Retinal pigment epithelial cell (primary cell): ENCODE measurements around the gene OTX1.

Experiments
- DNase-seq: peaks from one replicate; pipeline ENCODE4 v3.0.0-alpha.2; 2010; ENCODE audit warnings: low read depth
- H3K4me3 ChIP-seq: 2 replicates; pipeline ENCODE4 v1.5.1; 2011; ENCODE audit warnings: mild to moderate bottlenecking, low read length, control low read depth, moderate library complexity
- TF ChIP-seq, protein P1 (sequence below): conservative IDR thresholded peaks from 2 replicates; pipeline ENCODE4 v1.5.1; 2011; ENCODE audit warnings: low read depth, low read length, control low read depth, inconsistent platforms

The OTX1 gene

DNA sequence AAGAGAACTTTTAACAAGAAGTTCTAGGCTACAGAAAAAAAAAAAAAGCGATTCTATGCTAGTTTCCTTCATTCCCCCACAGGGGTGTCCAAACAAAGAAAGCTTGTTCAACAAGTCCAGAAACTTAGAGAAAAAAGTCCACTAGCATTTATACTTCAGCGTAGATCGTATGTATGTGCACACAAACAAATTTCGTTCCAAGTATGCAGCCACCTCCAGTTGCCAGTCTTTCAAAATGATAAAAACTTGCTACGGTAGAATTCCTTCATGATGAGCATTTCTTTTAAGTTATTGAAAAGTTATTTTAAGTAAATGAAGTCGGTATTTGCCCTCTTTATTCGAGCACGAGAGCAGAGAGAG, 3.7 kb upstream of the OTX1 start:
- TF ChIP-seq, protein P1, sequence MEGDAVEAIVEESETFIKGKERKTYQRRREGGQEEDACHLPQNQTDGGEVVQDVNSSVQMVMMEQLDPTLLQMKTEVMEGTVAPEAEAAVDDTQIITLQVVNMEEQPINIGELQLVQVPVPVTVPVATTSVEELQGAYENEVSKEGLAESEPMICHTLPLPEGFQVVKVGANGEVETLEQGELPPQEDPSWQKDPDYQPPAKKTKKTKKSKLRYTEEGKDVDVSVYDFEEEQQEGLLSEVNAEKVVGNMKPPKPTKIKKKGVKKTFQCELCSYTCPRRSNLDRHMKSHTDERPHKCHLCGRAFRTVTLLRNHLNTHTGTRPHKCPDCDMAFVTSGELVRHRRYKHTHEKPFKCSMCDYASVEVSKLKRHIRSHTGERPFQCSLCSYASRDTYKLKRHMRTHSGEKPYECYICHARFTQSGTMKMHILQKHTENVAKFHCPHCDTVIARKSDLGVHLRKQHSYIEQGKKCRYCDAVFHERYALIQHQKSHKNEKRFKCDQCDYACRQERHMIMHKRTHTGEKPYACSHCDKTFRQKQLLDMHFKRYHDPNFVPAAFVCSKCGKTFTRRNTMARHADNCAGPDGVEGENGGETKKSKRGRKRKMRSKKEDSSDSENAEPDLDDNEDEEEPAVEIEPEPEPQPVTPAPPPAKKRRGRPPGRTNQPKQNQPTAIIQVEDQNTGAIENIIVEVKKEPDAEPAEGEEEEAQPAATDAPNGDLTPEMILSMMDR, result no peak
- DNase-seq, result no peak
- H3K4me3 ChIP-seq, result peak overlapping the region; percentile 91

DNA sequence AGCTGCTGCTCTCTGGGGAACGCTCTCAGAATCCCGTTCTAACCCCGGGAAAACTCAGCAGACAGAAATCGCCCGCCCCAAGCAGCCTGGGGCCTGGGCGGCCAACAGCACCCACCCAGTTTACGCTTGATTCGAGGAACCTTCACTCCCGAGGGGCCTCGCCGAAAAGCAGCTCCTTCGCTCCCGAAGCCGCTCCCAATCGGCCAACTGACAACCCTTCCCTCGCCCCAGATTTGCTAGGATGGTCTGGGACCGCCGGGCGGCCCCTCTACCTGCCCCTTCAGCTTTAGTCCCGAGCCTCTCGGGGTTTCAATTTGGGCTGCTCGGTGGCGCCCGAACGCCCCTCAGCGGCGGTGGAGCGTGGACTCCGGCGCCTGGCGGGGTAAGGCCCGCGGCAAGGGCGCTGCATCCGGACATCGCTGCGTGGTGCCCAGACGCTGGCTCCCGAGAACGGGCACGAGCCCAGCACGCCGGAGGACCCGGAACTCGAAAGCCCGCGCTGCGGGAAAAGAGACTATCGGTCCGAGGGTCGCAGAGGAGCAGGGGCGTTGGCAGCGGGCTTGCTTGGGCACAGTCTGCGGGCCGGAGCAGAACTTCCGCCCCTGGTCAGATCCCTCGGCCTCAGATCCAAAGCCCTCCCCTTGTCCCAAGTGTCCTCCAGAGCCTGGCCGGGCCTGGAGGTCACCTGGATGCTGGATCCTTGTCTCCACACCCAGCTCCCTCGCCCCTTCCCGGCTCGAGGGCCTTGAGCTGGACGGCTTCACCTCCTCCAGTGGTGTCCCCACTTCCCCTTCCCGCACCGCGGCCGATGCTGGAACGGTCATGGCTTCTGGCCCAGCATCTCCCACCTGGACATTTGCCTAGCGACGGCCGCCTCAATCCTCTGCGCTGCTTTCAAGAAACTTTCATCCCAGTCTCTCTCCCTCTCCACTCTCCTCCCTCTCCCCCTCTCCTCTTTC, 3.0 kb upstream of the OTX1 start:
- peak overlapping the region; percentile 91 for H3K4me3 ChIP-seq
- DNase-seq, result no peak
- TF ChIP-seq, protein P1, result no peak

DNA sequence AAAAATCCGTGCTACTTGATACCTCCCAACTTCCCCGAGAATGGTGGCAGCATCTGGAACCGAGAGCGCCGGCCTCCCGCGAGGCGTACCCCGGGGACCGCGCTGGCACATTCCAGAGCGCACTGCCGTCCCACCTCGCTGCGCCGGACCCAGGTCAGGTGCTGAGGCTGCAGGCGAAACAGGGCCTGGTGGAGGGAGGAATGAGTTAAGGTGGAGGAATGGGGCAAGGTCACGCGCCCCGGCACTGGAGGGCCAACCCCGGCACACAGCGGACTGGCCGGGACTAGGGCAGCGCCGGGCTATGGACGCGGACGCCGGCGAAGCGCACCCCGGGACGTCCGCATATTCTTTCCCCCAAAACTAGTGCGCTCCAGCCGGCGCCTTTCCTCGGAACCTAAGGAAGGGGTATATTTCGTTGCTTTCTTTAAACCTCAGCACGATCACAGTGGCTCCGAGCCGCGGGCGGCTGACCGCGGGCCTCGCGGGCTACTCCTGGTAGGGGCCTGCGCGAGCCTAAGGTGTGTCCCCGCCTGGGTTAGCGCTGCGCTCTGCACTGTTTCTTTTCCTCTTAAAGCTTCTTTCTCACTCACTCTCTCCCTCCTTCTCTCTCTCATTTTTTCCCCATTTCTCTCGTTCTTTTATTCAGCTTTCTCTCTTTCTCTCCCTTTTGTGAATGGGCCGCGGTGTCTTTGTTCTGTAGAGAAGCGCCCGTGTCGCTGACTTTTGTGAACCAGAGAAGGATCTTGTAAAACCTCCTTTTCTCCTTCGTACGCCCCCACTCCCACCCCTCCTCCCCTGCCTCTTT, 2.1 kb upstream of the OTX1 start:
- TF ChIP-seq, protein P1, result no peak
- peak overlapping the region; percentile 91 for H3K4me3 ChIP-seq
- DNase-seq, result no peak

DNA sequence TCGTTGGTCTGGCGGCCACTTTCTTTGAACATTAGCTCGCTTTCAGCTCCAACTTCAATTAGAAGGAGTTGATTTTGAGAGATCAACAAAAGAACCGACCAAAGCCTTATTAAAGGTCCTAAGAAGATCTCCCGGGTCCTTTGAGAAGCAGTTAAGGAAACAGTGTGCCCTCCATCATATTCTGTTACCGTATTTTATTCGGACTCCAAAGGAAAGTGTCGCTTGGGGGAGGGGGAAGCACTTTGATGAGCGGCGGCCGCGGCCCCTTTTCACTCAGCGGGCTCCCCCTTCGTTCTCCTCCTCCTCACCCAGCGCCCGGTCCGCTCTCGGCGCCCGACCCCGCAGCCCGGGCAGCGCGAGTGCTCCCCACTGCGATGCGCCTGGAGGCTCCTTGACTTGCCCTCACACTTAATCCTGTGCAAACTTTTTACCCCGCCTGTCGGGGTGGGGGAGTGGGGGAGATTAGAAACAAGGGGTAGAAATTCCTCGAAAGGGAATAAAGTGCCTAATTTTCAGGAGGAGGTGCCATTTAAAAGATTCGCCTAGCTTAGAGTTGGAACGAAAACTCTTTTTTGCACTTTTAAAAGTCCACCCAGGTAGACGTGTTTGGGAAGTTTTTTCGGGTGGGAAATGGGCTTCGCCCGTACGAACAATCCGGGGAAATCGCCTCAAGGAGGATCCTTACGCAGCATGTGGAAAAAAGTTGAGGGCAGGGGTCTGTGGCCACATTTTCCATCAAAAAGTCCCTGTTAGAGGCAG, 1.2 kb upstream of the OTX1 start:
- H3K4me3 ChIP-seq, result peak overlapping the region; percentile 91
- DNase-seq, result no peak
- TF ChIP-seq, protein P1, result no peak

DNA sequence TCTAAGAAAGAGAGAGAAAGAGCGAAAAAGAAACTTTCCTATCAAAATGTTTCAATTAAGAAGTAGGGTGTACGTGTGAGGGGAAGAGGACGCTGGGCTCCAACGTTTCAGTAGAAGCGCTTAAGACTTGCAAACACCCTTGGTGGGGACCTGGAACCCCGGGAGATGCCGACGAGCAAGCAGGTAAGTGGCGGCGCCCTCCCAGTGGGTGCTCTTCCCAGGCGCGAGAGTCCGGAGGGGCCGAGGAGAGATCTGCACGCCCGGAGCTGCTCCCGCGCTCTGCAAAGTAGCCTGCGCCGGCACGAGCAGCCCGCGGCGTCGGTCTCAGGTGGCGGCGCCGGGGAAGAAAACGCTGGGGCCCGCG, 678 bp upstream of the OTX1 start:
- DNase-seq, result no peak
- peak overlapping the region; percentile 91 for H3K4me3 ChIP-seq
- TF ChIP-seq, protein P1, result no peak

DNA sequence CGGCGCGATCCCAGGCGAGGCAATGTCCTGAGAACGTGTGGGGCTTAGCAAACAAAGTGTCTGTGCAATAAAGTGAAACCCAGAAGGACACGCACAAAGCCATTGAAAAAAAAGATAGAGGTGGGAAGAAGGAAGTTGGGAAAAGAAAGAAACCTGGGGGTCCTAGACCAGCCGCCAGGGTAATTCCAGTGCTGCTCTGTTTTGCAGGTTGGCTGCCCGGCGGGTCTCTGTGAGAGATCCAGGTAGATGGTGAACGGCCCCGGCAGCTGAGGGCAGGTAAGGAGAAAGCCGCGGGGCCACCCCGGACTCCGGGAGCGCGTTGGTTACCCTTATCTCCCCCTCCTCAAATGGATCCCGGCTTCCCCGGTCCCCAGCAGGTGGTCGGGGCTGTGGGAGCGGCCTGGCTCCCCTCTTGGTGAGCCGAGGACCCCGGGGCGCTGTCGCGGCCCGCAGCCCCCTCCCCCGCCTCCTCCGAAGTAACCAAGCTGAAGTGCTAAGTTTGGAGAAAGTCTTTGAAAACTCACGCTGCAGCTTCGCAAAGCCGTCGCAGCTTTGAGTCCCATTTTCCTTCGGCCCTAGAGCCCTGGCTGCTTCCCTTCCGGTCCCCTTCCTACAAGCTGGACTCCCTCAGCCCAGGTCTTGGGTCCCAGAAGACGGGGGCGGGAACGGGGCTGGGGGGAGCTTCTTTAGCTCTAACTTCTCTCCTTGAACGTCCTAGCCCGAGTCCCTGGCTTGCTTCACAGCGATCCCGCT, 588 bp downstream of the OTX1 start:
- TF ChIP-seq, protein P1, result no peak
- DNase-seq, result no peak

More for the DNA sequence above, 588 bp downstream of the OTX1 start:
- H3K4me3 ChIP-seq, result peak overlapping the region; percentile 91
